Lower leg skin (tissue), 4 donors: Measurements from ENCODE around the gene SOCS2. TPM values are rescaled to one million over a fixed set of nuclear protein-coding genes. Genes with fewer than 3 reads are reported as not detected.

Source experiments
- DNase-seq, 2 donors: peaks; one replicate each; pipeline ENCODE4 v3.0.0-alpha.2; 2019; ENCODE audit warnings: low spot score in 2 of 2
- H3K4me3 ChIP-seq: fragments of 200-600 bp; sonication (generic); 2 replicates; pipeline ENCODE4 v1.5.1; 2017; ENCODE audit warnings: mild to moderate bottlenecking, low read depth; ENCODE audit not compliant: poor library complexity, severe bottlenecking
- CTCF ChIP-seq, 3 donors: fragments of 450-650 bp; IDR thresholded peaks; one replicate each; pipeline ENCODE4 v1.5.1; 2016; ENCODE audit warnings: antibody characterized with exemption in 3 of 3, mild to moderate bottlenecking in 3 of 3, moderate library complexity in 2 of 3
- POLR2A ChIP-seq, 2 donors: fragments of 450-650 bp; IDR thresholded peaks; one replicate each; pipeline ENCODE4 v1.6.1; 2016 to 2017; ENCODE audit warnings: antibody characterized with exemption in 2 of 2, mild to moderate bottlenecking in 1 of 2, moderate library complexity in 1 of 2
- WGBS, 2 donors: methylation state at CpG; one replicate each; pipeline ENCODE4 v1.1.5; 2018; 5-methylcytosine and 5-hydroxymethylcytosine counted together
- intact Hi-C: fragments of 100-400 bp; cut with DNase I; formaldehyde crosslinking; loops from one replicate; pipeline ENCODE4 v1.15.0; 2023; ENCODE audit warnings: low total_unique reads
- total RNA-seq, 4 donors: library from RNA; depleted of rRNA; stranded (reverse); fragments of >200 nt; gene quantifications; one replicate each; pipeline ENCODE4 v1.1.0, GENCODE V29; 2016

Gene SOCS2
- total RNA-seq, 4 donors from 2014 or later: 4.2 to 14.2 (median 9.2) TPM

DNA sequence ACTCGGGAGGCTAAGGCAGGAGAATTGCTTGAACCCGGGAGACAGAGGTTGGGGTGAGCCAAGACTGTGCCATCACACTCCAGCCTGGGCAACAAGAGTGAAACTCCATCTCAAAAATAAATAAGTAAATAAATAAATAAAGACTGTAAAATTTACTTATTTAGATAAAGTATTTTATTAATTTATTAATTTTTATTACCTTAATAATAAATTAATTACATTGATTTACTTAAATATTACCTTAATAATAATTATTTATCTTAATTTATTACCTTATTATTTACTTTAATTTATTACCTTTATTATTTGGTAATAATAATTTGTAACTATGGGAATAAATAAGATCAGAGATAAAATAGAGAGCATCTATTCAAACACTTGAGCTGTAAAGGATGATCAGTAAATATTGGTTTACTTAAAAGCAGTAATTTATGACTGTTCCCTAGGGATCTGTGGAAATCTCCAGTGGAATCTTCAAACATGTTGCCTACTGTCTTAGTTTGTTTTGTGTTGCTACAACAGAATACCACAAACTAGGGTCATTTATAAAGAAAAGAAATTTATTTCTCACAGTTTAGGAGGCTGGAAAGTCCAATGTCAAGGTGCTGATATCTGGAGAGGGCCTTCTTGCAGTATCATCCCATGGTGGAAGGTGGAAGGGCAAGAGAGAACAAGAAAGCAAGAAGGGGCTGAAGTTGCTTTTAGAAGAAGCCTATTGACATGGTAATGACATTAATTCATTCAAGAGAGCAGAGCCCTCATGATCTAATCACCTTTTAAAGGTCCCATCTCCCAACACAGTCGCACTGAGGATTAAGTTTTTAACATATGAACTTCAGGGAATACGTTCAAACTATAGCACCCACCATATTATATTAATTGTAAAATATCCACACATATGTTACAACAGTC lies 37.1 kb downstream of the SOCS2 start:
- intact Hi-C loops: loop anchor here (5.0 kb wide), 1 partner anchor 53 kb away; no protein-coding TSS in a partner anchor
- no peak for DNase-seq
- TF ChIP-seq POLR2A (IDR thresholded peaks at IDR 0.05): no peak
- TF ChIP-seq CTCF (IDR thresholded peaks at IDR 0.05): no peak
- no peak overlapping the region for H3K4me3 ChIP-seq
- WGBS, 2 donors: 93 to 95% methylated on average over 4 of the region's 4 CpGs

GRCh38 chr12:93612776-93613175 lies 40.3 kb downstream of the SOCS2 start:
- intact Hi-C loops: no loop called here
- no peak for DNase-seq
- no peak for TF ChIP-seq POLR2A (IDR thresholded peaks at IDR 0.05)
- no peak for TF ChIP-seq CTCF (IDR thresholded peaks at IDR 0.05)
- WGBS, 2 donors: 52 to 60% methylated on average over 4 of the region's 4 CpGs
- H3K4me3 ChIP-seq: no peak overlapping the region

DNA sequence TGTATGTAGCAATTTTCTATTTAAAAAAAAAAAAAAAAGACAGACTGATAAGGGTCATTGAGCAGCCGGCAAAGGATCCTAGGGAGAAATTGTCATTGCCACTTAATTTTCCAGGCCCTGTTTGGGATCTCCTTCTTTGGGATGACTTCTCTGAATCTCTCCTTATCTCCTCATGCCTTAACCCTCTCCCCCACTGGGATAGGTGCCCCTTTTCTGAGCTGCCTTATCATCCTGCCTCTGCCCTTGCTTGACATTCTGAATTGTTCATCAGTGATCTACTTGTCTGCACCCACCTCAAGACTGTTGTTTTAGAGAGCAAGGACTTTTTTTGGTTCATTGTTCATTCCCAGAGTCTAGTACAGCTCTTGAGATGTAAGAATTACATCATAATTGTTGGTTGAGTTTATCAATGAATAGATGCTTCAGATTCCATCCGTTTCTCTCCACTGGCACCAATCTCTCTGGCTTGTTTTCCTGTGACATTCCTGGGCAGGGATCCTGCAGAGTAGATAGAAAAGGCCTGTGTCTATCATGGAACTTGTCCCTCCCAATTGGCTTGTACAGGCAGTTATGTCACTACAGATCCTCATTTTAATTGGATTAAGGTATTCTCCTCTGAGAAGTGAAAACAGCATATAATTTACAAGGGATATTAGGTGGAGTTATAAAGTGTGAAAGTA lies 42.6 kb downstream of the SOCS2 start:
- 59 to 80% methylated on average over 2 of the region's 2 CpGs for WGBS, 2 donors
- TF ChIP-seq POLR2A (IDR thresholded peaks at IDR 0.05) (no peak), CTCF (IDR thresholded peaks at IDR 0.05) (no peak)
- no peak for DNase-seq
- no peak overlapping the region for H3K4me3 ChIP-seq
- intact Hi-C loops: no loop called here

GRCh38 chr12:93616584-93617101 lies 44.2 kb downstream of the SOCS2 start:
- TF ChIP-seq POLR2A (IDR thresholded peaks at IDR 0.05) (no peak), CTCF (IDR thresholded peaks at IDR 0.05) (no peak)
- DNase-seq: no peak
- intact Hi-C loops: no loop called here
- H3K4me3 ChIP-seq: no peak overlapping the region
- WGBS, 2 donors: 64 to 75% methylated on average over 8 of the region's 8 CpGs

DNA sequence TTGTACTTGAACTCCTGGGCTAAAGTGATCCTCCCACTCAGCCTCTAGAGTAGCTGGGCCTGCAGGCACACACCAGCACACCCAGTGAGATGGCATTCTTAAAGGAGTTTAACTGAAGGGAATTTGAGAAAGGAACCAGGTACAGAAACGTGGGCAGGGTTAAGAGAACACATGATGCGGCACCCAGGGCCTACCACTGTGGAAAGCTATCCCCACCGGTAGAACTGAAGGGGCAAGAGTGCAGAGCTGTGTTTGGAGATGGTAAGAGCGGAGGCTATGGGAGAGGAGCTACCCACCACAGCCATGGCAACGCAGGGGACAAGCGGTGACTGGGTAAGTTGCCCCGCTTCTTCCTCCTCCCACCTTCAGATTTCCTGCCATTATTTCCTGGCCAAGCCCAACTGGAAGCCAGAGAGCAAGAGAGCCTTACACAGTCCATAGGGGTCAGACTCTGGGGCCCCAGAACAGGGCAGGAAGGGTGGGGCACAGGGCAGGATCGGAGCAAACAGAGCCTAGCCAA lies 46.5 kb downstream of the SOCS2 start:
- H3K4me3 ChIP-seq: no peak overlapping the region
- TF ChIP-seq POLR2A (IDR thresholded peaks at IDR 0.05) (no peak), CTCF (IDR thresholded peaks at IDR 0.05) (no peak)
- WGBS, 2 donors: 93 to 95% methylated on average over 8 of the region's 8 CpGs
- intact Hi-C loops: no loop called here
- DNase-seq: no peak
